Measurements from ENCODE around the gene GALNT2.
A peak's percentile ranks its signal among the peaks of the same experiment; 100 is the strongest.

Gene GALNT2

GRCh38 chr1:230121950-230122349 lies 54.9 kb downstream of the GALNT2 start:
- Histone ChIP-seq H3K36me3 (ENCODE audit: control insufficient read depth in 1 of 2, insufficient read depth in 2 of 2, low read length in 2 of 2) (peaks cover 0 to 3% of the 10 kb centered on the region in 2 experiments), H3K4me3 (ENCODE audit: low read depth, low read length) (no peak overlapping the region), H4K91ac (ENCODE audit: low read depth, low read length) (no peak overlapping the region), H3K4me1 (ENCODE audit: control insufficient read depth in 1 of 2, insufficient read depth in 2 of 2, low read length in 2 of 2) (peaks cover 9 to 23% of the 10 kb centered on the region in 2 experiments), H4K8ac (ENCODE audit: low read depth, low read length) (no peak overlapping the region), H3K4me2 (ENCODE audit: low read length) (no peak overlapping the region), H3K27ac (ENCODE audit: low read depth, low read length) (no peak overlapping the region), H3K9me3 (ENCODE audit: insufficient read depth, low read depth, low read length) (peaks cover 2% of the 10 kb centered on the region), H3K79me1 (ENCODE audit: low read length) (no peaks in the 10 kb centered on the region), H2BK12ac (ENCODE audit: low read length) (no peak overlapping the region), H3K18ac (ENCODE audit: low read length) (no peak overlapping the region), H3K23ac (ENCODE audit: low read length) (no peak overlapping the region), H4K12ac (ENCODE audit: low read depth, low read length) (no peak overlapping the region), H2AFZ (ENCODE audit: insufficient read depth, low read length, poor library complexity) (no peak overlapping the region), H2AK5ac (ENCODE audit: low read length) (no peak overlapping the region), H3K27me3 (ENCODE audit: insufficient read depth, low read length) (no peaks in the 10 kb centered on the region), H2BK120ac (ENCODE audit: insufficient read depth, low read length, poor library complexity) (no peak overlapping the region), H3K79me2 (ENCODE audit: control insufficient read depth, insufficient read depth, low read length, poor library complexity) (peaks cover 2% of the 10 kb centered on the region), H3K4ac (ENCODE audit: low read depth, low read length) (no peak overlapping the region), H3K14ac (ENCODE audit: low read length) (no peak overlapping the region), H3K9ac (ENCODE audit: low read length) (no peak overlapping the region), H2BK5ac (ENCODE audit: low read depth, low read length, poor library complexity) (no peak overlapping the region)
- WGBS (ENCODE audit: extremely low coverage, insufficient coverage, insufficient read length), result no CpG with 5 or more reads among the region's 4 CpGs
- DNase-seq, result no peak

- H3K23ac ChIP-seq (ENCODE audit: low read length), result no peak overlapping the region
- H3K4me2 ChIP-seq (ENCODE audit: low read length), result no peak overlapping the region
- no peak overlapping the region for H4K8ac ChIP-seq (ENCODE audit: low read depth, low read length)
- H2AFZ ChIP-seq (ENCODE audit: insufficient read depth, low read length, poor library complexity), result no peak overlapping the region
- peaks cover 9 to 23% of the 10 kb centered on the region in 2 experiments for H3K4me1 ChIP-seq (ENCODE audit: control insufficient read depth in 1 of 2, insufficient read depth in 2 of 2, low read length in 2 of 2)
- no peaks in the 10 kb centered on the region for H3K27me3 ChIP-seq (ENCODE audit: insufficient read depth, low read length)
- H3K79me1 ChIP-seq (ENCODE audit: low read length), result no peaks in the 10 kb centered on the region
- H3K18ac ChIP-seq (ENCODE audit: low read length), result no peak overlapping the region
- no peak overlapping the region for H3K27ac ChIP-seq (ENCODE audit: low read depth, low read length)
- no peak overlapping the region for H2BK12ac ChIP-seq (ENCODE audit: low read length)
- no CpG with 5 or more reads among the region's 16 CpGs for WGBS (ENCODE audit: extremely low coverage, insufficient coverage, insufficient read length)
- H2BK120ac ChIP-seq (ENCODE audit: insufficient read depth, low read length, poor library complexity), result no peak overlapping the region
- peak; percentile 78 to 88 for DNase-seq
- H2BK5ac ChIP-seq (ENCODE audit: low read depth, low read length, poor library complexity), result no peak overlapping the region
- H3K9ac ChIP-seq (ENCODE audit: low read length), result no peak overlapping the region
- peaks cover 0 to 3% of the 10 kb centered on the region in 2 experiments for H3K36me3 ChIP-seq (ENCODE audit: control insufficient read depth in 1 of 2, insufficient read depth in 2 of 2, low read length in 2 of 2)
- H3K9me3 ChIP-seq (ENCODE audit: insufficient read depth, low read depth, low read length), result peaks cover 2% of the 10 kb centered on the region
- H4K91ac ChIP-seq (ENCODE audit: low read depth, low read length), result no peak overlapping the region
- no peak overlapping the region for H2AK5ac ChIP-seq (ENCODE audit: low read length)
- no peak overlapping the region for H3K4me3 ChIP-seq (ENCODE audit: low read depth, low read length)
- peaks cover 2% of the 10 kb centered on the region for H3K79me2 ChIP-seq (ENCODE audit: control insufficient read depth, insufficient read depth, low read length, poor library complexity)
- H4K12ac ChIP-seq (ENCODE audit: low read depth, low read length), result no peak overlapping the region
- H3K4ac ChIP-seq (ENCODE audit: low read depth, low read length), result no peak overlapping the region
- no peak overlapping the region for H3K14ac ChIP-seq (ENCODE audit: low read length)
Observed at GRCh38 chr1:230122366-230123279, 55.6 kb downstream of the GALNT2 start.

GRCh38 chr1:230123280-230124185 lies 56.5 kb downstream of the GALNT2 start:
- Histone ChIP-seq H2AFZ (ENCODE audit: insufficient read depth, low read length, poor library complexity) (no peak overlapping the region), H3K14ac (ENCODE audit: low read length) (no peak overlapping the region), H3K18ac (ENCODE audit: low read length) (no peak overlapping the region), H3K27me3 (ENCODE audit: insufficient read depth, low read length) (no peaks in the 10 kb centered on the region), H3K4me2 (ENCODE audit: low read length) (no peak overlapping the region), H3K79me1 (ENCODE audit: low read length) (no peaks in the 10 kb centered on the region), H3K9me3 (ENCODE audit: insufficient read depth, low read depth, low read length) (peaks cover 2% of the 10 kb centered on the region), H2BK12ac (ENCODE audit: low read length) (no peak overlapping the region), H3K4me1 (ENCODE audit: control insufficient read depth in 1 of 2, insufficient read depth in 2 of 2, low read length in 2 of 2) (peaks cover 9 to 26% of the 10 kb centered on the region in 2 experiments), H3K4ac (ENCODE audit: low read depth, low read length) (no peak overlapping the region), H4K8ac (ENCODE audit: low read depth, low read length) (no peak overlapping the region), H3K27ac (ENCODE audit: low read depth, low read length) (no peak overlapping the region), H3K79me2 (ENCODE audit: control insufficient read depth, insufficient read depth, low read length, poor library complexity) (peaks cover 2% of the 10 kb centered on the region), H2BK120ac (ENCODE audit: insufficient read depth, low read length, poor library complexity) (no peak overlapping the region), H3K23ac (ENCODE audit: low read length) (no peak overlapping the region), H4K91ac (ENCODE audit: low read depth, low read length) (no peak overlapping the region), H2AK5ac (ENCODE audit: low read length) (no peak overlapping the region), H3K36me3 (ENCODE audit: control insufficient read depth in 1 of 2, insufficient read depth in 2 of 2, low read length in 2 of 2) (peaks cover 0 to 3% of the 10 kb centered on the region in 2 experiments), H3K9ac (ENCODE audit: low read length) (no peak overlapping the region), H4K12ac (ENCODE audit: low read depth, low read length) (no peak overlapping the region), H2BK5ac (ENCODE audit: low read depth, low read length, poor library complexity) (no peak overlapping the region), H3K4me3 (ENCODE audit: low read depth, low read length) (no peak overlapping the region)
- WGBS (ENCODE audit: extremely low coverage, insufficient coverage, insufficient read length), result no CpG with 5 or more reads among the region's 13 CpGs
- DNase-seq, result peak in 1 of 2 donors; percentile 48

All from trophoblast cell (in vitro differentiated cells and primary cell).